LNCAP (cell line): Measurements from ENCODE around the gene DNPEP.

Source experiments
- TF ChIP-seq, protein P1 (sequence below): fragments of 450-650 bp; IDR thresholded peaks from 2 replicates; pipeline ENCODE4 v1.5.1; 2017; ENCODE audit warnings: mild to moderate bottlenecking

Gene DNPEP

GRCh38 chr2:219381448-219381847 lies 6.3 kb downstream of the DNPEP start:
- TF ChIP-seq, protein P1, sequence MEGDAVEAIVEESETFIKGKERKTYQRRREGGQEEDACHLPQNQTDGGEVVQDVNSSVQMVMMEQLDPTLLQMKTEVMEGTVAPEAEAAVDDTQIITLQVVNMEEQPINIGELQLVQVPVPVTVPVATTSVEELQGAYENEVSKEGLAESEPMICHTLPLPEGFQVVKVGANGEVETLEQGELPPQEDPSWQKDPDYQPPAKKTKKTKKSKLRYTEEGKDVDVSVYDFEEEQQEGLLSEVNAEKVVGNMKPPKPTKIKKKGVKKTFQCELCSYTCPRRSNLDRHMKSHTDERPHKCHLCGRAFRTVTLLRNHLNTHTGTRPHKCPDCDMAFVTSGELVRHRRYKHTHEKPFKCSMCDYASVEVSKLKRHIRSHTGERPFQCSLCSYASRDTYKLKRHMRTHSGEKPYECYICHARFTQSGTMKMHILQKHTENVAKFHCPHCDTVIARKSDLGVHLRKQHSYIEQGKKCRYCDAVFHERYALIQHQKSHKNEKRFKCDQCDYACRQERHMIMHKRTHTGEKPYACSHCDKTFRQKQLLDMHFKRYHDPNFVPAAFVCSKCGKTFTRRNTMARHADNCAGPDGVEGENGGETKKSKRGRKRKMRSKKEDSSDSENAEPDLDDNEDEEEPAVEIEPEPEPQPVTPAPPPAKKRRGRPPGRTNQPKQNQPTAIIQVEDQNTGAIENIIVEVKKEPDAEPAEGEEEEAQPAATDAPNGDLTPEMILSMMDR: no peak

DNA sequence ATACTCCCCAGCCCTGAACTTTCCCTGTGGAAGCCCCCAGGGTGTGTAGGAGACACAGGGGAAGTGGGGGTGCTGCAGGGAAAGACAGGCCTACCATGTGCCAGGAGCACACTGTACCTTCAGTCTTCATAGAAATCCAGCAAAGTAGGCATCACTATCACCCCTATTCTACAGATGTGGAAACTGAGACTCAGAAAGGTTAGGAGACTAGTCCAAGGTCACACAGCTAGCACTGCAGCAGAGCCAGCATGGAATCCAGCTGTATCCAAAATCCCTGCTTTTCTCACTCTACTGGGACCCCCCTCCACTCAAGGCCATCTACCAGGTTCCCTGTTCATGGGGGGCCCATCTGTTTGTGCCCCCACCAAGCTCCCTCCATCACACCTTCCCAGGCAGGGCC lies 6.8 kb downstream of the DNPEP start:
- TF ChIP-seq, protein P1: no peak

DNA sequence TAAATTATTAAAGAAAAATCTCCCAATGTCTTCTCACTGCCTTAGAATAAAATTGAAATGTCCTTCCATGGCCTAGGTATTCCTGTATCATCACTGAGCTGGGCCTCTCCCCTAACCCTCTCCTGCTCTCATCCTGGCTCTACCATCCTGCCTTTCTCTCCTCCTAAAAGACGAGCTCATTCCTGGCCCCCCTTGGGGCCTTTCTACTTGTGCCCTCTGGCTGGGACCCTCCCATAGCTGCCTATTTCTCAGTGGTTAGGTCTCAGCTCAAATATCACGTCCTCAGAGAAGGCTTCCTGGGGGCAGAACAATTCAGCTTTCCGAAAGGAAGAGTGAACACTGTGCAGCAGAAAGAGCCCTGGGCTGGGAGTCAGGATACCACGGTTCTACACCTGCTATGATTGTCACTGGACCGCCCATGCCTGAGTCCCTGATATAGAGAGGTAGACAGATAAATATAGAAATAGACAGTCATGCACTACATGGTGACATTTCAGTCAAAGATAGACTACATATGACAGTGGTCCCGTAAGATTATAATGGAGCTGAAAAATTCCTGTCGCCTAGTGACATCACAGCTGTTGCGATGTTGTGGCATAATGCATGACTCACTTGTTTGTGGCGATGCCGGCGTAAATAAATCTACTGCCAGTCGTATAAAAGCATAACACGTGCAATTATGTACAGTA lies 9.4 kb downstream of the DNPEP start:
- TF ChIP-seq, protein P1: no peak

GRCh38 chr2:219369447-219369861 lies 18.3 kb downstream of the DNPEP start:
- TF ChIP-seq, protein P1: no peak

DNA sequence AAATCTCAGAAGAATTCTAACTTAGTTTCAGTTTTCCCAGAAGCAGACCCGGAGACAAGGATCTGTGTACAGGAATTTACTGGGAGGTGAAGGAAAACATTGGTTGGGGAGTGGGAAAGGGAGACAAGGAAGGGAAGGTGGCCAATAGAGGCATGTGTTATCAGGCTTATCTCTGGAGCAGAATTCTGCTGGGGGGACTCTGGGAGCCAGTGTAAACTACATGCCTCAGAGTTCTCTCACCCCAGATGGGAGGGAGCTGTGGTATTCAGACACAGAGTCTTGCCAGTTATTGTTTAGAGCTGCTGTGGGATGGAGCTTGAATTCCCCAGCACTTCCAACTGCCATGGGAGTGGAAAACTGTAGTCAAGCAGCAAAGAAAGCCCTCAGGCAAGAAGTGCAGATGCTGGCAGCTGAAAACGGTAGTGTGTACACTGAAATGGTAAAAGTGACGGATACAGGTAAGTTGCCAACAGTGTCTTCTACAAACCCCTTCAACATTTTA lies 19.0 kb downstream of the DNPEP start:
- TF ChIP-seq, protein P1: no peak

- TF ChIP-seq, protein P1: no peak
These were observed 25.1 kb downstream of the DNPEP start for GRCh38 chr2:219362524-219363164.

GRCh38 chr2:219362072-219362471 lies 25.6 kb downstream of the DNPEP start:
- TF ChIP-seq, protein P1: no peak
